A549 (cell line): ENCODE measurements around the gene DIAPH1. TPM values are rescaled to one million over a fixed set of nuclear protein-coding genes. Genes with fewer than 3 reads are reported as not detected.

ENCODE experiments used
- ATAC-seq, 2 experiments: fragments of 200-7000 bp in 1 of 2; fragments of >200 bp in 1 of 2; cut with Nextera tagmentation in 1 of 2; cut with Tn5 transposase in 1 of 2; 3 replicates each; pipeline versions ENCODE4 v1.8.0 to v1.9.1; 2018 to 2020; ENCODE audit warnings: mild to moderate bottlenecking in 1 of 2, moderate library complexity in 1 of 2
- CTCF ChIA-PET: fragments of 300-600 bp; sonication (Branson Sonifier 250); formaldehyde crosslinking; extraction: SDS; loops from one replicate; lab custom pipeline; 2021; ENCODE audit warnings: antibody characterized with exemption, inconsistent platforms; lab: Yijun Ruan, JAX
- POLR2A ChIA-PET: fragments of 350-600 bp; formaldehyde crosslinking; extraction: SDS; loops from one replicate; lab custom pipeline; 2021; ENCODE audit warnings: antibody characterized with exemption, inconsistent platforms; lab: Yijun Ruan, JAX
- DNase-seq, 2 experiments: peaks; one replicate each; pipeline versions ENCODE4 v3.0.0 to v3.0.0-alpha.2; 2011 to 2016; ENCODE audit warnings: low read depth in 1 of 2, low spot score in 1 of 2
- FAIRE-seq: peaks from 2 replicates; lab custom pipeline; 2011; peaks lifted over from hg19 to GRCh38; lab: Jason Lieb, UNC
- H3K27ac ChIP-seq, 2 experiments: fragments of >200 bp; sonication (Bioruptor Twin); formaldehyde crosslinking; 3 replicates each; pipeline ENCODE4 v1.5.1; 2016 to 2017
- H3K4me1 ChIP-seq: fragments of >200 bp; sonication (Bioruptor Twin); formaldehyde crosslinking; 3 replicates; pipeline ENCODE4 v1.6.1; 2016
- H3K4me2 ChIP-seq: fragments of >200 bp; sonication (Bioruptor Twin); formaldehyde crosslinking; 3 replicates; pipeline ENCODE4 v1.6.1; 2016
- H3K4me3 ChIP-seq: fragments of >200 bp; sonication (Bioruptor Twin); formaldehyde crosslinking; 3 replicates; pipeline ENCODE4 v1.5.1; 2016
- H3K9me3 ChIP-seq: fragments of >200 bp; sonication (Bioruptor Twin); formaldehyde crosslinking; 3 replicates; pipeline ENCODE4 v1.6.1; 2016
- CBX8 ChIP-seq: fragments of 200-600 bp; sonication (generic); IDR thresholded peaks from 2 replicates; pipeline ENCODE4 v1.6.1; 2016
- CEBPB ChIP-seq, 2 experiments: fragments of >200 bp in 1 of 2; sonication (Bioruptor Twin) in 1 of 2; formaldehyde crosslinking in 1 of 2; IDR thresholded peaks; 2 replicates each; pipeline ENCODE4 v1.6.1; 2012 to 2016
- FOSB ChIP-seq: fragments of 250-450 bp; sonication (Bioruptor Pico); IDR thresholded peaks from 2 replicates; pipeline ENCODE4 v1.5.0; 2020; ENCODE audit warnings: mild to moderate bottlenecking, moderate library complexity
- FOXS1 ChIP-seq: fragments of 250-450 bp; sonication (Bioruptor Pico); IDR thresholded peaks from 2 replicates; pipeline ENCODE4 v1.5.0; 2020; ENCODE audit warnings: mild to moderate bottlenecking, moderate library complexity
- JUN ChIP-seq, 2 experiments: fragments of >200 bp; sonication (Bioruptor Twin); formaldehyde crosslinking; IDR thresholded peaks; 2 replicates in 1 of 2; 3 replicates in 1 of 2; pipeline ENCODE4 v1.6.1; 2016 to 2017
- KDM1A ChIP-seq: fragments of 200-600 bp; sonication (generic); IDR thresholded peaks from 2 replicates; pipeline ENCODE4 v1.6.1; 2016; ENCODE audit warnings: low read depth, mild to moderate bottlenecking
- PHF8 ChIP-seq: fragments of 200-600 bp; sonication (generic); IDR thresholded peaks from 2 replicates; pipeline ENCODE4 v1.6.1; 2016; ENCODE audit warnings: low read depth, mild to moderate bottlenecking, antibody characterized with exemption, moderate library complexity, borderline replicate concordance
- POLR2A ChIP-seq: IDR thresholded peaks from 2 replicates; pipeline ENCODE4 v1.6.1; 2012; ENCODE audit warnings: mild to moderate bottlenecking, low read length
- POLR2AphosphoS2 ChIP-seq: conservative IDR thresholded peaks from 2 replicates; pipeline ENCODE4 v1.6.1; 2012; ENCODE audit warnings: low read length, improper control_type of control experiment, inconsistent platforms
- SMC3 ChIP-seq: fragments of >200 bp; sonication (Bioruptor Twin); formaldehyde crosslinking; IDR thresholded peaks from 3 replicates; pipeline ENCODE4 v1.6.1; 2018; ENCODE audit warnings: inconsistent platforms
- SREBF2 ChIP-seq: fragments of 450-650 bp; IDR thresholded peaks from 2 replicates; pipeline ENCODE4 v1.6.1; 2014; ENCODE audit warnings: mild to moderate bottlenecking, moderate library complexity
- TFCP2L1 ChIP-seq: fragments of 250-450 bp; sonication (Bioruptor Pico); IDR thresholded peaks from 2 replicates; pipeline ENCODE4 v1.5.0; 2021; ENCODE audit warnings: mild to moderate bottlenecking
- TP53 ChIP-seq: fragments of 250-450 bp; sonication (Bioruptor Pico); IDR thresholded peaks from 2 replicates; pipeline ENCODE4 v1.5.0; 2021; ENCODE audit warnings: mild to moderate bottlenecking, moderate library complexity
- ZSCAN20 ChIP-seq: fragments of 250-450 bp; sonication (Bioruptor Pico); IDR thresholded peaks from 2 replicates; pipeline ENCODE4 v1.8.0; 2022; ENCODE audit warnings: mild to moderate bottlenecking, moderate library complexity
- WGBS: methylation state at CpG from one replicate; pipeline ENCODE4 v1.1.6; 2017; ENCODE audit errors: missing lambda C conversion rate; 5-methylcytosine and 5-hydroxymethylcytosine counted together
- polyA plus RNA-seq, 4 experiments: library from polyadenylated mRNA; depleted of rRNA in 3 of 4; stranded (reverse); fragments of >200 nt; fragmentation: RNase III in 1 of 4; extraction: RNeasy Plus Mini Kit Qiagen cat#74134 plus additional on column Dnase treatment in 1 of 4; gene quantifications; 2 replicates in 3 of 4; 3 replicates in 1 of 4; pipeline ENCODE4 v1.2.3, GENCODE V29; 2011 to 2017
- TF ChIP-seq, protein P1 (sequence below): fragments of >200 bp; sonication (Bioruptor Twin); formaldehyde crosslinking; IDR thresholded peaks from 3 replicates; pipeline ENCODE4 v1.6.1; 2016
- TF ChIP-seq, protein P2 (sequence below): fragments of >200 bp; sonication (Bioruptor Twin); formaldehyde crosslinking; IDR thresholded peaks from 2 replicates; pipeline ENCODE4 v1.6.1; 2016
- TF ChIP-seq, protein P3 (sequence below): IDR thresholded peaks from 2 replicates; pipeline ENCODE4 v1.6.1; 2012
- TF ChIP-seq, protein P4 (sequence below): fragments of >200 bp; sonication (Bioruptor Twin); formaldehyde crosslinking; IDR thresholded peaks from 3 replicates; pipeline ENCODE4 v1.5.1; 2016

The DIAPH1 gene
- polyA plus RNA-seq, 2 of the 4 experiments (the other 2 are of a cell fraction), result 53.4 to 59.8 TPM

DNA sequence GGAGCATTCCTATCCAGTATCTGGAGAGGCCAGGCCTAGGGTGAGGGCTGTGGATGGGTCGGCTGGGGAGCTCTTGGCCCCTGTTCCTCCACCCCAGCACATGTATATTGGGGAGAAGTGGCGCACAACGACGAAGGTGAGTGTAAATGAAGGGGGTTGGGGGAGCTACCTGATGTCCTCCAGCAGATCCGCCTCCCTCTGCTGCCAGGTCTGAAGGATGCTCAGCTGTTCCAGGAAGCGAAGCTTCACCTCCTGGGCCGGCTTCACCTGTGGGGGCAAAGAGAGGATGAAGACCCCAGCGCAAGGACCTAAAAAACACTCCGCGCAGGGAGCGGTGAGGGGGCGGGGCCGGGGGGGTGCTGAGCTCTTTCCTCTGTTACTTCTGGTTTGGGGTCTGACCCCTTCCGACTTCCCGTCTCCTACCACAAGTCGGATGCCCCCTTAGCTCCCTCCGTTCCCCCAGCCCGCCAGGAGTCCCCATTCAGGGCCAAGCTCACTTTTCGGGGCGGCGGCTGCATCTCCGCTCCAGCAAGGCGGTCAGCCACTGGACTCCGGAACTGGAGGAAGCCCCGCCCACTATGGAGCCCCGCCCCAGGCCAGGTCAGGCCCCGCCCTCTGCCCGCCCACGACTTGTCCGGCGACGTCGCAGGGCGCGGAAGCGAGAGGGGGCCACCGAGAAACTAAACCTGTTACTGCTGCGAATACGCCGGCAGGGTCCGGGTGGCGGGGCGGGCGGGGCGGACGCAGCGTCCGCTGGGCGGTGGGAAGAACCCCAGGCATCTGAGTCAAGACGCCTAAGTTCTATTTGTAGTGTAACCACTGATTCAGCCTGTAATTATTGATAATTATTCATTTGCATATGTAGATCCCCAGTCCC, 32.3 kb upstream of the DIAPH1 start, which contains the start of gene FCHSD1:
FCHSD1 (minus strand) TSS at position 568 of the 877 bp plus-strand sequence; CDS start at position 518, 50 bp downstream.
- FAIRE-seq (no peak), ATAC-seq (peak; percentile 81 to 96)
- H3K9me3 ChIP-seq, result no peaks in the 10 kb centered on the region
- CTCF ChIA-PET, result interaction anchor here (0.9 to 2.7 kb wide), 8 partner anchors 9 to 310 kb away, joined by 3 to 17 read pairs (median 3); partner anchors contain the start of gene DIAPH1
- WGBS, result 8% methylated on average over 17 of the region's 50 CpGs
- H3K4me1 ChIP-seq, result peaks cover 4% of the 10 kb centered on the region; the same call in 1 of the 3 replicates
- peak; percentile 59 for TF ChIP-seq POLR2A
- TF ChIP-seq PHF8, result peak; percentile 51; the same call in 1 of the 2 replicates
- peak in 1 of 2 experiments; percentile 28; a peak in 1 of 5 replicates for TF ChIP-seq JUN (IDR thresholded peaks at IDR 0.05)
- TF ChIP-seq, protein P1, sequence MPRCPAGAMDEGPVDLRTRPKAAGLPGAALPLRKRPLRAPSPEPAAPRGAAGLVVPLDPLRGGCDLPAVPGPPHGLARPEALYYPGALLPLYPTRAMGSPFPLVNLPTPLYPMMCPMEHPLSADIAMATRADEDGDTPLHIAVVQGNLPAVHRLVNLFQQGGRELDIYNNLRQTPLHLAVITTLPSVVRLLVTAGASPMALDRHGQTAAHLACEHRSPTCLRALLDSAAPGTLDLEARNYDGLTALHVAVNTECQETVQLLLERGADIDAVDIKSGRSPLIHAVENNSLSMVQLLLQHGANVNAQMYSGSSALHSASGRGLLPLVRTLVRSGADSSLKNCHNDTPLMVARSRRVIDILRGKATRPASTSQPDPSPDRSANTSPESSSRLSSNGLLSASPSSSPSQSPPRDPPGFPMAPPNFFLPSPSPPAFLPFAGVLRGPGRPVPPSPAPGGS, result 0 out of 3 replicates have a peak, but pooled peaks have one; percentile 34
- no peak for TF ChIP-seq FOXS1
- TF ChIP-seq, all 56 proteins: peak for 4
- Histone ChIP-seq H3K4me3 (peak within 1 kb of the TSS; percentile 70), H3K4me2 (peak within 1 kb of the TSS; percentile 67), H3K27ac (peak within 1 kb of the TSS; percentile 61 to 90)
- POLR2A ChIA-PET, result interaction anchor here (0.6 to 1.7 kb wide), 4 partner anchors 8 to 89 kb away, joined by 3 to 14 read pairs (median 4); partner anchors contain the start of genes HDAC3 and RELL2
- DNase-seq, result peak; percentile 82 to 98

DNA sequence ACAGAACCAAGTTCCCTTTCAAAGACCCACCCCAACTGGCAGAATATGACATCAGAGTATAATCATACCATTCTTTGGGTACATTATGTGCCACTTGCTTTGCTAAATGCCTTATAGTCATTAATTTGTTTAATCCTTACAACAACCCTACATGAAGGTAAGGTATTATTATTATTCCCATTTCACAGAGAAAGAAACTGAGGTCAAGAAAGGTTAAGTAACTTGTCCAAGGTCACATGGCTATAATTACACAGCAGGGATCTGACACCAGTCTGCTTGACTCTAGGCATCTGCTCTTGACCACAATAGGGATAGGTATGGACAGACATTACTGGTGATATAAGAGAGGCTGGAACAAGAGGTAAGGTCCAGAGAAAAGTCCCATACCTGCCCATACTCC, 31.2 kb upstream of the DIAPH1 start:
- ATAC-seq, result no peak
- no peaks in the 10 kb centered on the region for H3K9me3 ChIP-seq
- no peak for FAIRE-seq
- peaks cover 4% of the 10 kb centered on the region; the same call in 1 of the 3 replicates for H3K4me1 ChIP-seq
- DNase-seq, result no peak
- CTCF ChIA-PET, result interaction anchor here (1.0 to 4.6 kb wide), 5 partner anchors 9 to 311 kb away, joined by 3 to 22 read pairs (median 6); partner anchors contain the start of genes HDAC3 and RELL2
- H3K4me3 ChIP-seq, result no peak overlapping the region
- POLR2A ChIA-PET, result no interaction called here
- no peak overlapping the region for H3K4me2 ChIP-seq
- H3K27ac ChIP-seq, result no peak overlapping the region
- TF ChIP-seq KDM1A, result peak; percentile 61; the same call in 1 of the 2 replicates
- no peak for TF ChIP-seq SMC3

DNA sequence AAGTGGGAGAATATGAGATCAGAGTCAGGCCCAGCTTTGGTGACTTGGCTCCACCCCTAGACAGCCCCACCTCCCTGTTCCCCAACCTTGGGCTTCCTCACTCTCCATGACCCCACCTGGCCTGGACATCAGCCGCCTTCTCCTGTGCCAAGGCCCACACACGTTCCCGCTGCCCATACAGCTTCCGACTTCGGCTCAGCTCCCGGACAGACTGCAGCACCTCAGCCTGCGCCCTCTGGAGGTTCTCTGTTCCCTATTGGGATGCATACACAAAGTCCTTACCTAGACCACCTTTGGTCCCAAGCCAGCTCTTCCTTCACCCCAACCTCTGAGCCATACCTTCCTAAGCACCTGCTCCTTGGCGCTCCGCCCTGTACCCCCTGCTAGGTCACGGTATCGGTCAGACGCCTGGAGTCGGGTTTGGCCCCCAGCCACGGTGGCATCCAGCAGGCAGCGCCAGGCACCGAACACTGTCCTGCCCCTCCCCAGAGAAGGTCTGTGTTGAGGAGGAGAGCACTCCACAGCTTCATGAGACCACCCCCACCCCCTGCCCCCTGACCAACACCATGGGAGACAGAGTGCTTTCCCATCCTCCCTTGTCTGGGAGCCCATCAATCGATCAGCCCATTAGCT, 30.4 kb upstream of the DIAPH1 start:
- ATAC-seq (no peak), FAIRE-seq (no peak), DNase-seq (no peak)
- H3K4me2 ChIP-seq, result no peak overlapping the region
- H3K4me1 ChIP-seq, result peaks cover 4% of the 10 kb centered on the region; the same call in 1 of the 3 replicates
- ChIA-PET CTCF (interaction anchor here (1.0 to 4.6 kb wide), 5 partner anchors 8 to 57 kb away, joined by 3 to 22 read pairs (median 17); partner anchors contain the start of genes DIAPH1, HDAC3 and RELL2), POLR2A (interaction anchor here (1.4 kb wide), 1 partner anchor 12 kb away, joined by 4 read pairs; the partner anchor contains the start of genes HDAC3 and RELL2)
- 96% methylated on average over 17 of the region's 17 CpGs for WGBS
- TF ChIP-seq, protein P2, sequence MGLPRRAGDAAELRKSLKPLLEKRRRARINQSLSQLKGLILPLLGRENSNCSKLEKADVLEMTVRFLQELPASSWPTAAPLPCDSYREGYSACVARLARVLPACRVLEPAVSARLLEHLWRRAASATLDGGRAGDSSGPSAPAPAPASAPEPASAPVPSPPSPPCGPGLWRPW, result no peak
- TF ChIP-seq KDM1A (no peak), TFCP2L1 (CRISPR knock-in tag) (no peak), TP53 (CRISPR knock-in tag) (no peak)
- H3K9me3 ChIP-seq, result no peaks in the 10 kb centered on the region
- H3K4me3 ChIP-seq, result no peak overlapping the region
- H3K27ac ChIP-seq, result no peak overlapping the region

DNA sequence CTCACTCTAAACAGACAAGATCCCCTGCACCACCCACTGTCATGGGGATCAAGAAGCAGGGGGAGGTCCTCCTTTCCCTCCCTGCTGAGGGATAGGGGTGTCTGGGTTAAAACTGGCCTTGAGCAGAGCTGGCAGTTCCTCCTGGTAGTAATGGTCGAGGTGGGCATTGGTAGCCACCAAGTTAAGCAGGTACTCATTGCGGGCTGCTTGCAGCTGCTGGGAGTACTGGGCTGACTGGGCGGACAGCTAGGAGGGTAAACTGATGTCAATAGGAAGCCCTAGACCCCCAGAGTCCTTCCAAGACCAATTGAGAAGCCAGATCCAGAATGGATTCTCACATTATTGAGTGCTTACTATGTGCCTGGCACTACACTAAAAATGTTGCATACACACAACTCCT, 29.1 kb upstream of the DIAPH1 start:
- peaks cover 4% of the 10 kb centered on the region; the same call in 1 of the 3 replicates for H3K4me1 ChIP-seq
- H3K4me2 ChIP-seq, result no peak overlapping the region
- POLR2A ChIA-PET, result no interaction called here
- 76% methylated on average over 3 of the region's 3 CpGs for WGBS
- no peak overlapping the region for H3K4me3 ChIP-seq
- CTCF ChIA-PET, result interaction anchor here (1.9 to 4.6 kb wide), 5 partner anchors 10 to 56 kb away, joined by 6 to 22 read pairs (median 17); partner anchors contain the start of genes DIAPH1, HDAC3 and RELL2
- DNase-seq, result no peak
- no peaks in the 10 kb centered on the region for H3K9me3 ChIP-seq
- no peak for FAIRE-seq
- TF ChIP-seq, protein P3, sequence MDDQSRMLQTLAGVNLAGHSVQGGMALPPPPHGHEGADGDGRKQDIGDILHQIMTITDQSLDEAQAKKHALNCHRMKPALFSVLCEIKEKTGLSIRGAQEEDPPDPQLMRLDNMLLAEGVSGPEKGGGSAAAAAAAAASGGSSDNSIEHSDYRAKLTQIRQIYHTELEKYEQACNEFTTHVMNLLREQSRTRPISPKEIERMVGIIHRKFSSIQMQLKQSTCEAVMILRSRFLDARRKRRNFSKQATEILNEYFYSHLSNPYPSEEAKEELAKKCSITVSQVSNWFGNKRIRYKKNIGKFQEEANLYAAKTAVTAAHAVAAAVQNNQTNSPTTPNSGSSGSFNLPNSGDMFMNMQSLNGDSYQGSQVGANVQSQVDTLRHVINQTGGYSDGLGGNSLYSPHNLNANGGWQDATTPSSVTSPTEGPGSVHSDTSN, result no peak
- TF ChIP-seq SREBF2, result no peak
- TF ChIP-seq CBX8, result no peak
- TF ChIP-seq, protein P1, result no peak
- TF ChIP-seq POLR2AphosphoS2, result no peak
- TF ChIP-seq CEBPB (IDR thresholded peaks at IDR 0.05), result no peak
- no peak for TF ChIP-seq FOSB (CRISPR knock-in tag)
- no peak for TF ChIP-seq ZSCAN20 (CRISPR knock-in tag)
- TF ChIP-seq, protein P4, sequence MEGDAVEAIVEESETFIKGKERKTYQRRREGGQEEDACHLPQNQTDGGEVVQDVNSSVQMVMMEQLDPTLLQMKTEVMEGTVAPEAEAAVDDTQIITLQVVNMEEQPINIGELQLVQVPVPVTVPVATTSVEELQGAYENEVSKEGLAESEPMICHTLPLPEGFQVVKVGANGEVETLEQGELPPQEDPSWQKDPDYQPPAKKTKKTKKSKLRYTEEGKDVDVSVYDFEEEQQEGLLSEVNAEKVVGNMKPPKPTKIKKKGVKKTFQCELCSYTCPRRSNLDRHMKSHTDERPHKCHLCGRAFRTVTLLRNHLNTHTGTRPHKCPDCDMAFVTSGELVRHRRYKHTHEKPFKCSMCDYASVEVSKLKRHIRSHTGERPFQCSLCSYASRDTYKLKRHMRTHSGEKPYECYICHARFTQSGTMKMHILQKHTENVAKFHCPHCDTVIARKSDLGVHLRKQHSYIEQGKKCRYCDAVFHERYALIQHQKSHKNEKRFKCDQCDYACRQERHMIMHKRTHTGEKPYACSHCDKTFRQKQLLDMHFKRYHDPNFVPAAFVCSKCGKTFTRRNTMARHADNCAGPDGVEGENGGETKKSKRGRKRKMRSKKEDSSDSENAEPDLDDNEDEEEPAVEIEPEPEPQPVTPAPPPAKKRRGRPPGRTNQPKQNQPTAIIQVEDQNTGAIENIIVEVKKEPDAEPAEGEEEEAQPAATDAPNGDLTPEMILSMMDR, result no peak
- TF ChIP-seq TP53 (CRISPR knock-in tag), result no peak
- H3K27ac ChIP-seq, result no peak overlapping the region
- no peak for ATAC-seq
